Middle frontal gyrus (tissue), 1 donor: ENCODE data around the gene ACADL.
A peak's percentile ranks its signal among the peaks of the same experiment; 100 is the strongest.
"Not testable (repeated sequence)": the region's sequence is repeated elsewhere in the genome, so short reads cannot be mapped to it uniquely, and the experiment has no call there.

ENCODE experiments used
- DNase-seq: peaks from one replicate; pipeline ENCODE4 v3.0.0-alpha.2; 2015; ENCODE audit warnings: low spot score; ENCODE audit errors: extremely low spot score

ACADL gene

DNA sequence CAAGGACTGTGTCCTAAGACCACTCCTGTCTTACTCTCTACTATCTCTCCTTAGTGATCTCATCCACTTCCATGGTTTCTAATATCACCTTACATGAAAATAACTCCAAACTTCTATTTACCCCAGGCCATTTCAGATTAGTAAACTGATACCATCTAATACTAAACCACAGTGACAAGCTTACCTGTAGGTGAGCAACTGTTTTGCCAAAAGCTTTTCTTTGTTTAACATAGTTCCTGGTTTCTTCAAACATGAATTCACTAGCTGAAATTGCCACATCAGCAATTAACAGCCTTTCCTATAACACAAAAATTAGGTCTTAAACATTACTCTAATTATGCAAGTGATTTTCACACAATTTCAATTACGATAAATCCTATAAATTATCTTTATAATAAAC is 22.1 kb downstream of the ACADL start:
- no peak for DNase-seq

DNA sequence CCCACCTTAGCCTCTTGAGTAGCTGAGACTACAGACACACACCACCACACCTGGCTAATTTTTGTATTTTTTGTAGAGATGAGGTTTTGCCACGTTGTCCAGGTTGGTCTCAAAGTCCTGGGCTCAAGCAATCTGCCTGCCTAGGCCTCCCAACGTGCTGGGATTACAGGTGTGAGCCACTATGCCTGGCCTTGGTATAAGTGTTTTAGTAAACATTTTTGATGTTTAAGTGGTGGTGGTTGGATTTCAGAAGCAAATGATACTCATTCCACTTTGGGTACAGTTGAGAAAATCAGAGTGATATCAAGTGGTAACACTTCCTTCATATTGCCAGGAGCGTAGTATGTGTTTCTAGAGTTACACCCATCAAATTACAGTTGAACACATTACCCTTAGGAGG is 25.4 kb downstream of the ACADL start:
- DNase-seq, result no peak

DNA sequence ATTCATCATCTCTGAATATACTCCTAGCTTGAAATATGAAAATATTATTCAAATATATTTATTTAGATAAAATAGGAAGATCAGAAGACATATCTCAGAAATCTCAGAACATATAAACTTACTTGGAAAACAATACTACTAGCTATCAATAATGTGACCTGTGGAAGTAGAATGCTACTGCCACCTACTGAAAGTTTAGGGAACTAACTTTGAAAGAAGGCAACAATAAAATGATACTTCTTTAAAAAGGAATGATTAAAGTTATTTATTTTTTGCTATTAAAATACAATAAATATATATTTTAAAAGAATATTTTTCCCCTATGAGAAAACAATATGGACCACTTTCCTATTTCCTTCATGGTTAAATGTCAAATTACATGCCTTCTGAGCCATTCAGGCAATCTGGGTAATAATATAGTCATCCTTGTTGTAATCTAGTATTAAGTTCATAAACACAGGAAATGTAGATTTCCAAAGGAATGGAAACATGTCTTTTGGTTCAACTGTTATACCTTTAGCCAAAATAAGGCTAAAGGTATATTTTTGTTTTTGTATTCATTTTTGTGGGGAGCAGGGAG is 26.0 kb downstream of the ACADL start:
- DNase-seq, result no peak

DNA sequence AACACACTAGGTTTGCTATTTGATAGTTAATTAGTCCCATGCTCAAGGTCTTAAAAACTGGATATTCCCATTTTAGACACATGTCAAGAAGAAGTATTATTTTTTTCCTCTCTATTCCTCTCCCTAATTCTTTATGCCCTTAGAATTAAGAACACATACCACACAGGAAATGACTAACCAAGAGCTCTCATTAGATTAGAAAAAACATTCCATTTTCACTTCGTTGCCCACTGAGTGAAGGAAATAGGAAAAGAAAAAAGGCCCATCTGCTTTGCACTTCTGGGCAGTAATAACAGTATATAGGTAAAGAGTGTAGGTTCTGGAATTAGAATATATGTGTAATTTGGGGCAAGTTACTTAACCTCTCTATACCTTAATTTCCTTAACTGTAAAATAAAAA is 26.9 kb downstream of the ACADL start:
- no peak for DNase-seq

DNA sequence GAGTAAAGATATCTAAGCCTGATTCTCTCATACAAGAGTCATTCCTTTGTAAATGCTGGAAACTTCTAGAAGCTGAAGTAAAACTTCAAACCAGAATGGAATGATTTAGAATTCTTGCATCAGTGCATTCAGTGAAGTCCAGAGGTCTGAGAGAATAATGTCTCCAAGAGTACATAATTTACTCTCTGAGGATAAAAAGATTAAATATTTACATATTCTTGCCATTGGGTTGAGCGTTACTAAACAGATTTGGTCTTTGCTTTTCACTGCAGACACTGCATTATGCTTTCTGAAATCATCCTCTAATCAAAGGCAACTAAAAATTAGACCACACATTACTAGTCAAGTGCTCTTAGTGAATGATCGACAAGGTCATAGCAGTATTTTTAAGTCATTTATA is 27.5 kb downstream of the ACADL start:
- DNase-seq, result no peak

DNA sequence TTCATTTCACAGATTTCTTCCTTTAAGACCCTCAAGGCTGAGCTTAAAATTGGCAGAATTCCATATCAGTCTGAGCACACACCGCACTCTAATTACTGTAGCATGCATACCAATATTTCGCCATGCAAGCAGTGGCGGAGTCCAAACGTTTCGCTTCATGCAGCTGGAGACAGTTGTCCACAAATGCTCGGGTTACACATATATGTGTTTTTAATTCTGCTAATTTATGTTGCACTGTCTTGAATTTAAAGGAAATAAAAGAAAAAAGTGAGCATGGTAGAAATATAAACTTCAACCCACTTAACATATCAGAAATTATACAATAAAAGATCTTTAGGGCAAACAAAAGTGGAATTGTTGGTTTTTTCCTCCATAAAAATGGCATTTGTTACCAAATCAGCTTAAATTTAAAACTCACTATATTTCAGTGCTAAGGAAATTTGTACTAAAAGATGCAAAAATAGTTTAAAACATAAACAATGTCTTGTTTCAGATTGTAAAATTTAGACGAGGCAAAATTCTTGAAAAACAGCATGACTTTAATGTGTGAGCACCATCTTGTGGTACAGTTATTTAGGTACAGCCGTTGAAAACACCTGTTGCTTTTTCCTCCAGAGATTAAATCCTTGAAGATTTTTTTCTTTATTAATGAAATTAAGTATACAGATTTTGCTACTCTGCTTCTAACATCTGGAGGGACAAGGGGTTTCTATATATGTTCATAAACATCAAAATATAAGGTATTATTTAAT is 30.0 kb downstream of the ACADL start:
- peak; percentile 38 for DNase-seq

DNA sequence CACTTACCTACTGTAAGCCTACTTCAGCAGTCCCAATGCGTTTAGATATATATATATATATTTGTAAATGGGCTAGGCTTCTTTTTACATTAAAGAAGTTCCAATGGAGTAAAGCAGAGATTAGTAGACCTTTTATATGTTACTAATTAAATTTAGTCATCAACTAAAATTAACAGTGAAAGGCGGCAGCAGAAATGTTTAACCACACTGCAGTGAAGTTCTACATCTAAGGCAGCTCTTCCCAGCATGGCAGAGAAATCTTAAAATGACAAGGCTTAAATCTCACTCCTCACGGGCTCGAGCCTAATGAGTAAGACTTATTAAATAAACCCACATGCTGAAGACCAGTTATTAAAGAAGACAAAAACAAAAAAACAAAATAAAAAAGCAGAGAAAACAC is 34.9 kb downstream of the ACADL start:
- DNase-seq, result no peak

DNA sequence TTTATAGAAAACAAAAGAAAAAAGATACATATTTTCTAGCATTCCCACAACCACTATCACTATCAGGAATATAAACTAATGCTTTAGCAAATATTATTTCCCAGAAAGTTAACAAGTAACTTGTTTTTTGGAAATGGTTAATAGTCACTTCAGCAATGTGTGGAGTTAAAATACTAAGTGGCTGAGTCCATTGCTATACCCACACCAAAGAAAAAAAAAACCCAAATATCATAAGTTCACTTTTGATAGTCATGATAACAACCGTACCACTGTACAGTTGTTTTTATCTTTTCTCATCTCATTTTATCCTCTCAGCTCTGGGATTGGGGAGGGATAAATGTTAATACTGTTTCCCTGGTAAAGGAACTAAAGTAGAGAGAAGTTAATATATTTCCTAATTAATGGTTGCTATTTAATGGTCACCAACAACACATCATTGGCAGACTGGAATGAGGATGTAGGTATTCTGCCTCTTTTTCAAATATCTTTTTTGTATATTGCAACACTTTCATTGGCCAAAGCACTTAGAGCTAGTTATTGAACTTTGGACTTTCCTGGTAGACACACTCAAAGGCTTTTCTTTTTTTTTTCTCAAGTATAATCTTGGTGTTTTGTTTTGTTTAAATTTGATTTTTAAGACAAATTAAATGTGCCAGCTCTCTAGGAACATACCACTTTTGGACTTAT is 35.7 kb downstream of the ACADL start:
- no peak for DNase-seq

DNA sequence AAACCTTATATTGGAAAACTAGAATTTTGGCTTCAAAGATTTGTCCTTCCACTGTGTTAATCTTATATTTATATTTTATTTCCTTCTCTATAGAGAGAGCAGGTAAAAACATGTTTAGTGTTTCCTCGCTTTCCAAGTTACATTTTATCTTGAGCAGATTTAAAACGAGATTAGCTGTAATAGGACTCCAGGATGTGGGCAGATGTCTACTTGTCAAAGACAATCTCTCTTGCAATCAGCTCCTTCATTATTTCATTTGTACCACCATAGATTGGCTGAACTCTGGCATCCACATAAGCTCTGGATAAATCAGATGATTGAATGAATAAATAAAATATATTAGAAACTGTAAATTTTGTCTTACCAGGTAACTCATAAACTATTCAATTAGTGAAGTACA is 36.5 kb downstream of the ACADL start:
- no peak for DNase-seq

DNA sequence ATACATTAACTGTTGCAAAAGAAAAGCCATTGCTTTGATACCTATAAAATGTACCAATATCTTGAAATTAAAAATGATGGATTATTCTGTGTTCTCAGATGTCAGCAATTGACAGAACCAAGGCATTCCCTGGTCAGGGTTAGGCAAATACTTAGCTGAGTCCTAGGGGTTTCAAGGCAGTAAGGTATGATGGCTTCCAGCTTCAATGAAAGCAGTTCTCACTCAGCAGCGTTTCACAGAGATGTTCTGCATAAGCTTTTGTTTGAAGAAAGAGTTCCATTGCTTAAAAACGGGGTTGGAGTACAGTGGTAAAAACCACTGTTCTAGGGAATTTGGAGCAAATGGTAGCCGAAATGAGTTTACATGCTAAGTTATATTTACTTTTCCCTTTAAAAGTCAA is 37.1 kb downstream of the ACADL start:
- no peak for DNase-seq

DNA sequence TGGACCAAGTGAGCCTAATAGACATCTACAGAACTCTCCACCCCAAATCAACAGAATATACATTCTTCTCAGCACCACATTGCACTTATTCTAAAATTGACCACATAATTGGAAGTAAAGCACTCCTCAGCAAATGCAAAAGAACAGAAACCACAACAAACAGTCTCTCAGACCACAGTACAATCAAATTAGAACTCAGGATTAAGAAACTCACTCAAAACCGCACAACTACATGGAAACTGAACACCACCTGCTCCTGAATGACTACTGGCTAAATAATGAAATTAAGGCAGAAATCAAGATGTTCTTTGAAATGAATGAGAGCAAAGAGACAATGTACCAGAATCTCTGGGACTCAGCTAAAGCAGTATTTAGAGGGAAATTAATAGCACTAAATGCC is 41.3 kb downstream of the ACADL start:
- not testable (repeated sequence) for DNase-seq

DNA sequence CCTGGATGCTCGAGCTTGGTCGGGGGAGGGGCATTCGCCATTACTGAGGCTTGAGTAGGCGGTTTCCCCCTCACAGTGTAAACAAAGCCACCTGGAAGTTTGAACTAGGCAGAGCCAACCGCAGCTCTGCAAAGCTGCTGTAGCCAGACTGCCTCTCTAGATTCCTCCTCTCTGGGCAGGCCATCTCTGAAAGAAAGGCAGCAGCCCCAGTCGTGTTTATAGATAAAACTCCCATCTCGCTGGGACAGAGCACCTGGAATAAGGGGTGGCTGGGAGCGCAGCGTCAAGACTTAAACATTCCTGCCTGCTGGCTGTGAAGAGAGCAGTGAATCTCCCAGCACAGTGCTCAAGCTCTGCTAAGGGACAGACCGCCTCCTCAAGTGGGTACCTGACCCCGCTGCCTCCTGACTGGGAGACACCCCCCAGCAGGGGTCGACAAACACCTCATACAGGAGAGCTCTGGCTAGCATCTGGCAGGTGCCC is 43.6 kb downstream of the ACADL start:
- not testable (repeated sequence) for DNase-seq

DNA sequence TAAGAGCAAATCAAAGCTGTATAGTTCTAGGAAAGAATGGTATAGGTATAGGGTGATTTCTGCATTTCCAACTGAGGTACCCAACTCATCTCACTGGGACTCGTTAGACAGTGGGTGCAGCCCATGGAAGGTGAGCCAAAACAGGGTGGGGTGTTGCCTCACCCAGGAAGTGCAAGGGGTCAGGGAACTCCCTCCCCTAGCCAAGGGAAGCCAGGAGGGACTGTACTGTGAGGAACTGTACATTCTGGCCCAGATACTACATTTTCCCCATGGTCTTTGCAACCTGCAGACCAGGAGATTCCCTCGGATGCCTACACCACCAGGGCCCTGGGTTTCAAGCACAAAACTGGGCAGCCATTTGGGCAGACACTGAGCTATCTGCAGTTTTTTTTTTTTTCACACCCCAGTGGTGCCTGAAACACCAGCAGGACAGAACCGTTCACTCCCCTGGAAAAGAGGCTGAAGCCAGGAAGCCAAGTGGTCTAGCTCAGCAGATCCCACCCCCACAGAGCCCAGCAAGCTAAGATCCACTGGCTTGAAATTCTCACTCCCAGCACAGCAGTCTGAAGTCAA is 44.1 kb downstream of the ACADL start:
- not testable (repeated sequence) for DNase-seq

DNA sequence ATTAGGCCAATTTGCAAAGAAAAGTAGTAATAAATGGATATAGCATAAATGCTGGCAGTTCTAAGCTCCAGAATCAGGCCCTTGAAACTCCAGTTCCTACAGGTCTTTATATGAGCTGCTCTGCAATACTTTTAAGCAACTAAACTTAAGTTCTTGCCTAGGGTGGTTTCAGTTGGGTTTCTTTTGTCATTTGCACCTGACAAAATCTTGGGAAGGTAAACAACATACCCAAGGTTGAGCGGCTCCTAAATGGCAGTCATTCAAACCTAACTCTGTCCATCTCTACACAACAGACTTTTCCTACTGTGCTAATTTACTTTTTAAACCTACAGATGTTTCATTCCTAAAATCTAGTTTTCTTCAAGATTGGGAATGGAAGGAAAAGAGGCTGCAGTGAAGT is 44.8 kb downstream of the ACADL start:
- DNase-seq, result no peak

DNA sequence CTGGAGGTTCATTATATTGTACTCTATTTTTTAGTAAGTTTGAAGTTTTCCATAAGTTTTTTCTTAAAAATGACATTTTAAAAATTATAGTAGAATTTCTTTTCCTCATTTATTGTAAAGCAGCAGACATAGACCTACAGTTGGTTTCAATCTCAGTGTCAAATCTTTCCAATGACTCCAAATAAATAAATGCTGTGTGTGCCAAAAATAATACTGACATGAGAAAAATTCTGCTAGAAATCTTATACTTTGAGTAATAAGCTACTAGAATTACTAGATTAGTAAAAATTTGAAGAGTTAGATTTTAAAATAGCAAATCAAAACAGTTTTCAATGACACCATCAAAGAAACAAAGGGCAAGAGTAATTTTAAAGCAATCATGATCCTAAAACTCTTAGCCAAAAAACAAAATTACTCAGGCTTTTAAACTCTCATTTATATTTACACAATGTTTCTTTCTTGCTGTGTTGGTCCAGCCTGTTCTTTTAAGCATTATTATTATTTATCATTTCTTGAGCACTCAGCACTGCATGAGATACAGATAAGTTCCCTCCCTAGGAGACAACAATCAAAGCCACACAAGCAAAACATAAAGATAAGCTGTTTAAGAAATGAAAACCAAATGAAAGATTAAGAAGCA is 45.8 kb downstream of the ACADL start:
- no peak for DNase-seq

DNA sequence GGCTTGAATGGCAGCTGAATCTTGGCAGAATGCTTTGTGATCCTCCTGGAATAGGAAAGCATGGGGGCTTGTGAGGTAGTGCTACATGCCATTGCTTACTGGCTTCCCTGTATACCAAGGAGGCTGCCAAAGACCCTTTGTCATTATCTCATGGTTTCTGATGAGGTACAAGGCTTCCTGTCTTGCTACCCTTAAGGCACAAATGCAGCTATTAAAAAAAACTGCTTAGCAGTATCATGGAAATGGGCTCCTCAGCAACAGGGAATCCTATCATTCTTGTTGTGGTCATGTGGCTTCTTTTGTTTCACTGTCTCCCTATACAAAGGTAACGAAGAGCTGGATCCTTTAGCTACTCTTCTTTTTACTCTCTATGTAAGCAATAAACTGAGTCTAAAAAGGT is 47.5 kb downstream of the ACADL start:
- DNase-seq, result no peak

DNA sequence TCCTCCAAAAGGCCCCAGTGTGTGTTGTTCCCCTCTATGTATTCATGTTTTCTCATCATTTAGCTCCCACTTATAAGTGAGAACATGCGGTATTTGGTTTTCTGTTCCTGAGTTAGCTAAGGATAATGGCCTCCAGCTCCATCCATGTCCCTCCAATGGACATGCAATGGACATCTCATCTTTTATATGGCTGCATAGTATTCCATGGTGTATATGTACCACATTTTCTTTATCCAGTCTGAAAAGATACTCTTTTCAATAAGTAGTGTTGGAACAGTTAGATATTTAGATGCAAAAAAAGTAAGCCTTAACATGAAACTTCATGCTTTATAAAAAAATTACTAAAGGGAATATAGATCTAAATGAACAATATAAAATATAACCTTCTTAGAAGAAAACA is 48.1 kb downstream of the ACADL start:
- DNase-seq, result not testable (repeated sequence)

DNA sequence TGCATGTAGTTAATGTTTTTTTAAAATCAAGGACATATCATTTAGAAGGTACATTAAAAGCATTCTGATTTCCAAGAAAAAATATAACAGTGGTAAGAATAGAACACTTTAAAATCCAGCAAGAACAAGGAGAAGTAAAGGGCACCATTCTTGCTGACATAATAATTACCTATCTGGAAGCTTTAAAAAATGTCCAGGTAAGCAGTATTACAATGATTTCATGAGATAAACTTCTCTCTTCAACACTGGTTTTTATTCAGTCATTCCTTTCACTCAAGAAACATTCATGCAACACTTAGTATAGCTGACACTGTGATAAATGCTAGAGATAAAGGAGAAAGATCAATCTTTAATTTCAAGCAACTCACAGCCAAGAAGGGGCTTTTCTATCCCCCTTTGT is 51.2 kb downstream of the ACADL start:
- no peak for DNase-seq

DNA sequence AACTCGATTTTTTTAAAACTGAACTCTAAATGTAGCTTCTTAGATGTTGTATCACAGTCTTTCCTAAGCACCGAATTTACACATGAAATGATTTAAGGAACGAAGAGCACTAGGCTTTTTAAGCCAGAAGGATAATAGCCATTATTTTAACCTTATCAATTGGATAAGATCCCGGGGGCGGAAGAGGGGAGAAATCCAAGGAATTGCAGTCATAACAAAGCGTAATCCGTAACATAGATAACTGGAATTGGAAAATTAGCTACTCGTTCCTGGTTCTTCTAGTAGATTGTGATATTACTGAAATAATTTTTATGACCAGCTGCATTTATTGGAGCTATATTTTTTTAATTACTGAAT is 53.0 kb downstream of the ACADL start:
- no peak for DNase-seq

DNA sequence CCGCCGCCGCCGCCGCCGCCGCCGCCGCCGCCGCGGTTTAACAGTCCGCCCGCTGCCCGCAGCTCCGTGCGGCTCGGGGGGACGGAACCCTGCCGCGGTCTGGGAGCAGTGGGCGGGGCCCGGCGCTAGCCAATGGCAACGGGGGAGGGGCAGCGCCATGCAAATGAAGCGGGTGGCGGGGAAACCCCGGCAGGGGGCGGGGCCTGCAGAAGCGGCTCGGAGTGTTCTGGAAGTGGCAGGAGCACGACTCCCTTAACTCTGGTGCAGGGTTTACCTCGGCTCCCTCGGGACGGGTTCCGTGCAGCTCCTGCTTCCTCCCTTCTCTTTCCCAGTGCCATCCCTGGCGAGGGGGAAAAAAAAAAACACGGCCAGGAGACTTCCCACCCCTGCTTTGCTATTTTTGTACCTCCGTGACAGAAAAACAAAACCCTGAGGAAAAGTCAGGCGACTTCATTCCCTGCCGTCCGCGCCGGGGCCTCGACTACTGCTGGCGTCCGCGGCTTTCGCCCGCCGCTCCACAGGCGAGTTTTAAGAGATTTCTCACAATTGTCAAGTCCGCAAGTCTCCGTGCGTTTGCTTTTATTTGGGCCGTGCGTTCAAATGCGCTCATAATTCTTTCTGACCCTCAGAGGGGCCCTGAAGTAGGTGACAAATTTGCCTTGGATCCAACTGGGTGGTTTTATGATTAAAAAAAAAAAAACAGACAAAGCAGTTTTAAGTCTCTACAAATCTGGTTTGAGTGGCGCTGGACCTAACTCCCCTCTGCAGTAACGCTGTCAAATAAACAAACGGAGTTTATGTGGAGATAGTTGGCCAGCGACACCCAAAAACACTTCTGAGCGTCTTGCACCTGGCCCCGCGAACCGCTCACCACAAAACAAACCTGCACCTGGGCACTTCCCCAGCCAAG is 53.7 kb downstream of the ACADL start, which contains the start of gene KANSL1L:
TSS of gene KANSL1L (minus strand) at position 101 of the 910 bp plus-strand sequence. CDS start 16,827 bp downstream, outside the sequence.
- peak; percentile 89 for DNase-seq
